Measurements from ENCODE around the gene SOX4.

DNA sequence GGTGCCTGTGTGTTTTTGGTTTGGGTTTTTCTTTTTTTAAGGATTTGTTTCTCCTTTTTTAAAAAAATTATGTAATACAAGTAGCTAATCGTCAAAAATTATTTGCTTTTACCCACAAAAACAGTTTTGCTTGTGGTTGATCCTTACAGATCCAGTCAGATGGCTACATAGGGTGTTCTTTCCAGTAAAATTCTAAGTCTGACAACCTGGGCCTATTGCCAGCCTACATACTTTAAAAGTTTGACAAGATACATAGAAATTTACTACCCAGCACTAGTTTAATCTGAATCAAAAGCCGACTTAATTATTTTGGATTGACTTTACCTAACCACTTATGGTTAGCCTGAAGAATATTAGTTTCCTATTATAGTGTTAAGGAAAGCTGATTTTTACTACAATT lies 2.1 kb upstream of the SOX4 start:
- TF ChIP-seq, protein P1, sequence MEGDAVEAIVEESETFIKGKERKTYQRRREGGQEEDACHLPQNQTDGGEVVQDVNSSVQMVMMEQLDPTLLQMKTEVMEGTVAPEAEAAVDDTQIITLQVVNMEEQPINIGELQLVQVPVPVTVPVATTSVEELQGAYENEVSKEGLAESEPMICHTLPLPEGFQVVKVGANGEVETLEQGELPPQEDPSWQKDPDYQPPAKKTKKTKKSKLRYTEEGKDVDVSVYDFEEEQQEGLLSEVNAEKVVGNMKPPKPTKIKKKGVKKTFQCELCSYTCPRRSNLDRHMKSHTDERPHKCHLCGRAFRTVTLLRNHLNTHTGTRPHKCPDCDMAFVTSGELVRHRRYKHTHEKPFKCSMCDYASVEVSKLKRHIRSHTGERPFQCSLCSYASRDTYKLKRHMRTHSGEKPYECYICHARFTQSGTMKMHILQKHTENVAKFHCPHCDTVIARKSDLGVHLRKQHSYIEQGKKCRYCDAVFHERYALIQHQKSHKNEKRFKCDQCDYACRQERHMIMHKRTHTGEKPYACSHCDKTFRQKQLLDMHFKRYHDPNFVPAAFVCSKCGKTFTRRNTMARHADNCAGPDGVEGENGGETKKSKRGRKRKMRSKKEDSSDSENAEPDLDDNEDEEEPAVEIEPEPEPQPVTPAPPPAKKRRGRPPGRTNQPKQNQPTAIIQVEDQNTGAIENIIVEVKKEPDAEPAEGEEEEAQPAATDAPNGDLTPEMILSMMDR (IDR thresholded peaks at IDR 0.05) = no peak
- TF ChIP-seq POLR2AphosphoS5 (IDR thresholded peaks at IDR 0.05) (no peak), EP300 (IDR thresholded peaks at IDR 0.05) (no peak), POLR2A (IDR thresholded peaks at IDR 0.05) (no peak)

Data from upper lobe of left lung (tissue), 4 donors.